Activated naive CD8-positive, alpha-beta T cell (primary cell): Measurements from ENCODE around the gene SERAC1.

Experiments used
- H3K27ac Mint-ChIP-seq: one replicate; pipeline ENCODE4 v1.8.0; 2021; ENCODE audit warnings: mixed read lengths
- H3K27me3 Mint-ChIP-seq: one replicate; pipeline ENCODE4 v1.8.0; 2021; ENCODE audit warnings: mixed read lengths
- H3K36me3 Mint-ChIP-seq: one replicate; pipeline ENCODE4 v1.8.0; 2021; ENCODE audit warnings: mixed read lengths
- H3K4me1 Mint-ChIP-seq: one replicate; pipeline ENCODE4 v1.8.0; 2021; ENCODE audit warnings: low read depth, mixed read lengths
- H3K4me3 Mint-ChIP-seq: one replicate; pipeline ENCODE4 v1.8.0; 2021; ENCODE audit warnings: mild to moderate bottlenecking, mixed read lengths
- H3K9me3 Mint-ChIP-seq: one replicate; pipeline ENCODE4 v1.8.0; 2021; ENCODE audit warnings: low read depth, mixed read lengths

The SERAC1 gene

GRCh38 chr6:158118886-158119285 lies 49.2 kb downstream of the SERAC1 start:
- no peak overlapping the region for H3K4me3 Mint-ChIP-seq
- H3K27ac Mint-ChIP-seq, result no peak overlapping the region
- H3K36me3 Mint-ChIP-seq, result peaks cover 10% of the 10 kb centered on the region
- no peaks in the 10 kb centered on the region for H3K9me3 Mint-ChIP-seq
- H3K27me3 Mint-ChIP-seq, result no peaks in the 10 kb centered on the region
- H3K4me1 Mint-ChIP-seq, result no peaks in the 10 kb centered on the region

GRCh38 chr6:158115508-158115907 lies 52.6 kb downstream of the SERAC1 start:
- H3K36me3 Mint-ChIP-seq, result peaks cover 7% of the 10 kb centered on the region
- H3K9me3 Mint-ChIP-seq, result no peaks in the 10 kb centered on the region
- H3K4me1 Mint-ChIP-seq, result no peaks in the 10 kb centered on the region
- no peak overlapping the region for H3K27ac Mint-ChIP-seq
- no peaks in the 10 kb centered on the region for H3K27me3 Mint-ChIP-seq
- H3K4me3 Mint-ChIP-seq, result no peak overlapping the region

- Mint-ChIP-seq H3K27ac (no peak overlapping the region), H3K4me3 (no peak overlapping the region), H3K36me3 (peaks cover 7% of the 10 kb centered on the region), H3K4me1 (no peaks in the 10 kb centered on the region), H3K9me3 (no peaks in the 10 kb centered on the region), H3K27me3 (no peaks in the 10 kb centered on the region)
These were observed 53.0 kb downstream of the SERAC1 start for GRCh38 chr6:158115102-158115501.

GRCh38 chr6:158113802-158114201 lies 54.3 kb downstream of the SERAC1 start:
- peaks cover 12% of the 10 kb centered on the region for H3K36me3 Mint-ChIP-seq
- H3K4me3 Mint-ChIP-seq, result no peak overlapping the region
- no peaks in the 10 kb centered on the region for H3K9me3 Mint-ChIP-seq
- no peaks in the 10 kb centered on the region for H3K27me3 Mint-ChIP-seq
- H3K27ac Mint-ChIP-seq, result no peak overlapping the region
- H3K4me1 Mint-ChIP-seq, result no peaks in the 10 kb centered on the region

- no peaks in the 10 kb centered on the region for H3K27me3 Mint-ChIP-seq
- H3K36me3 Mint-ChIP-seq, result peaks cover 12% of the 10 kb centered on the region
- no peak overlapping the region for H3K4me3 Mint-ChIP-seq
- H3K27ac Mint-ChIP-seq, result no peak overlapping the region
- no peaks in the 10 kb centered on the region for H3K4me1 Mint-ChIP-seq
- no peaks in the 10 kb centered on the region for H3K9me3 Mint-ChIP-seq
These were observed 56.1 kb downstream of the SERAC1 start for GRCh38 chr6:158111987-158112386.

GRCh38 chr6:158110986-158111385 lies 57.1 kb downstream of the SERAC1 start:
- H3K9me3 Mint-ChIP-seq, result no peaks in the 10 kb centered on the region
- H3K36me3 Mint-ChIP-seq, result peaks cover 12% of the 10 kb centered on the region
- no peak overlapping the region for H3K4me3 Mint-ChIP-seq
- H3K27me3 Mint-ChIP-seq, result no peaks in the 10 kb centered on the region
- H3K27ac Mint-ChIP-seq, result no peak overlapping the region
- no peaks in the 10 kb centered on the region for H3K4me1 Mint-ChIP-seq

- Mint-ChIP-seq H3K9me3 (no peaks in the 10 kb centered on the region), H3K4me3 (no peak overlapping the region), H3K4me1 (no peaks in the 10 kb centered on the region), H3K36me3 (peaks cover 12% of the 10 kb centered on the region), H3K27me3 (no peaks in the 10 kb centered on the region), H3K27ac (no peak overlapping the region)
These were observed 58.3 kb downstream of the SERAC1 start for GRCh38 chr6:158109748-158110147.

GRCh38 chr6:158104696-158105095 lies 63.4 kb downstream of the SERAC1 start:
- Mint-ChIP-seq H3K27ac (no peak overlapping the region), H3K36me3 (peaks cover 14% of the 10 kb centered on the region), H3K9me3 (no peaks in the 10 kb centered on the region), H3K4me1 (no peaks in the 10 kb centered on the region), H3K4me3 (no peak overlapping the region), H3K27me3 (no peaks in the 10 kb centered on the region)

GRCh38 chr6:158103228-158103627 lies 64.8 kb downstream of the SERAC1 start:
- H3K4me3 Mint-ChIP-seq, result no peak overlapping the region
- H3K4me1 Mint-ChIP-seq, result no peaks in the 10 kb centered on the region
- peaks cover 14% of the 10 kb centered on the region for H3K36me3 Mint-ChIP-seq
- H3K27ac Mint-ChIP-seq, result no peak overlapping the region
- H3K27me3 Mint-ChIP-seq, result no peaks in the 10 kb centered on the region
- no peaks in the 10 kb centered on the region for H3K9me3 Mint-ChIP-seq

GRCh38 chr6:158095671-158096070 lies 72.4 kb downstream of the SERAC1 start:
- Mint-ChIP-seq H3K27ac (no peak overlapping the region), H3K4me3 (no peak overlapping the region), H3K27me3 (no peaks in the 10 kb centered on the region), H3K36me3 (peaks cover 18% of the 10 kb centered on the region), H3K4me1 (no peaks in the 10 kb centered on the region), H3K9me3 (no peaks in the 10 kb centered on the region)

GRCh38 chr6:158095031-158095430 lies 73.0 kb downstream of the SERAC1 start:
- peaks cover 18% of the 10 kb centered on the region for H3K36me3 Mint-ChIP-seq
- H3K4me1 Mint-ChIP-seq, result no peaks in the 10 kb centered on the region
- H3K27me3 Mint-ChIP-seq, result no peaks in the 10 kb centered on the region
- H3K27ac Mint-ChIP-seq, result no peak overlapping the region
- no peaks in the 10 kb centered on the region for H3K9me3 Mint-ChIP-seq
- no peak overlapping the region for H3K4me3 Mint-ChIP-seq

GRCh38 chr6:158092806-158093205 lies 75.3 kb downstream of the SERAC1 start:
- H3K9me3 Mint-ChIP-seq, result no peaks in the 10 kb centered on the region
- H3K4me3 Mint-ChIP-seq, result no peak overlapping the region
- H3K4me1 Mint-ChIP-seq, result peaks cover 1% of the 10 kb centered on the region
- no peak overlapping the region for H3K27ac Mint-ChIP-seq
- no peaks in the 10 kb centered on the region for H3K27me3 Mint-ChIP-seq
- H3K36me3 Mint-ChIP-seq, result peaks cover 18% of the 10 kb centered on the region

- Mint-ChIP-seq H3K36me3 (peaks cover 9% of the 10 kb centered on the region), H3K9me3 (no peaks in the 10 kb centered on the region), H3K4me1 (peaks cover 3% of the 10 kb centered on the region), H3K4me3 (no peak overlapping the region), H3K27ac (no peak overlapping the region), H3K27me3 (no peaks in the 10 kb centered on the region)
These were observed 80.7 kb downstream of the SERAC1 start for GRCh38 chr6:158087224-158087867.

GRCh38 chr6:158086504-158087223 lies 81.4 kb downstream of the SERAC1 start:
- Mint-ChIP-seq H3K4me1 (peaks cover 3% of the 10 kb centered on the region), H3K9me3 (no peaks in the 10 kb centered on the region), H3K27ac (no peak overlapping the region), H3K27me3 (no peaks in the 10 kb centered on the region), H3K36me3 (peaks cover 11% of the 10 kb centered on the region), H3K4me3 (no peak overlapping the region)

GRCh38 chr6:158086054-158086503 lies 82.0 kb downstream of the SERAC1 start:
- Mint-ChIP-seq H3K4me1 (peaks cover 3% of the 10 kb centered on the region), H3K4me3 (no peak overlapping the region), H3K36me3 (peaks cover 11% of the 10 kb centered on the region), H3K27ac (no peak overlapping the region), H3K27me3 (no peaks in the 10 kb centered on the region), H3K9me3 (no peaks in the 10 kb centered on the region)
